ENCODE data around the gene FCER2.

Gene FCER2

GRCh38 chr19:7732045-7732444 is 30.1 kb upstream of the FCER2 start, which contains the start of gene CLEC4G:
TSS of gene CLEC4G (minus strand) at chr19:7732110. CDS start at chr19:7732102, 8 bp downstream.
- DNase-seq = no peak

GRCh38 chr19:7731615-7732014 is 29.7 kb upstream of the FCER2 start:
- DNase-seq = no peak

GRCh38 chr19:7731218-7731595 is 29.3 kb upstream of the FCER2 start:
- DNase-seq = no peak

- no peak for DNase-seq
These were observed 28.6 kb upstream of the FCER2 start for GRCh38 chr19:7730286-7731217.

- no peak for DNase-seq
These were observed 27.9 kb upstream of the FCER2 start for GRCh38 chr19:7729831-7730285.

GRCh38 chr19:7729211-7729610 is 27.3 kb upstream of the FCER2 start:
- DNase-seq = no peak

GRCh38 chr19:7725791-7726190 is 23.9 kb upstream of the FCER2 start:
- no peak for DNase-seq

GRCh38 chr19:7722231-7722651 is 20.3 kb upstream of the FCER2 start:
- DNase-seq = no peak

GRCh38 chr19:7720351-7720750 is 18.4 kb upstream of the FCER2 start:
- no peak for DNase-seq

- no peak for DNase-seq
These were observed 16.7 kb upstream of the FCER2 start for GRCh38 chr19:7718668-7719067.

- DNase-seq = no peak
These were observed 14.8 kb upstream of the FCER2 start for GRCh38 chr19:7716762-7717161.

GRCh38 chr19:7715671-7716070 is 13.7 kb upstream of the FCER2 start:
- no peak for DNase-seq

- DNase-seq = no peak
These were observed 8.7 kb upstream of the FCER2 start for GRCh38 chr19:7710616-7711015.

GRCh38 chr19:7709932-7710460 is 8.1 kb upstream of the FCER2 start:
- no peak for DNase-seq

- no peak for DNase-seq
These were observed 5.1 kb upstream of the FCER2 start for GRCh38 chr19:7706955-7707456.

- DNase-seq = no peak
These were observed 4.4 kb upstream of the FCER2 start for GRCh38 chr19:7706188-7706954.

- DNase-seq = peak; percentile 83
These were observed 3.7 kb upstream of the FCER2 start for GRCh38 chr19:7705387-7706187.

GRCh38 chr19:7704280-7705060 is 2.5 kb upstream of the FCER2 start:
- DNase-seq = no peak

GRCh38 chr19:7703332-7703731 is 1.4 kb upstream of the FCER2 start:
- DNase-seq = no peak

GRCh38 chr19:7701049-7701653 is 780 bp downstream of the FCER2 start:
- no peak for DNase-seq

Measured in stimulated activated CD4-positive, alpha-beta T cell treated with anti-CD3 and anti-CD28 coated beads, Interleukin-1b, Interleukin-23, amount 100 ng/mL, for 48 hours (primary cell).